Tibial nerve (tissue), 4 donors: Measurements from ENCODE around the gene PRKCSH. TPM values are rescaled to one million over a fixed set of nuclear protein-coding genes. Genes with fewer than 3 reads are reported as not detected.

ENCODE experiments used
- DNase-seq, 2 donors: peaks; one replicate each; pipeline ENCODE4 v3.0.0-alpha.2; 2019; ENCODE audit warnings: low spot score in 2 of 2
- H3K27ac ChIP-seq, 4 donors: fragments of 200-600 bp; sonication (generic) in 3 of 4; one replicate each; pipeline ENCODE4 v1.5.1; 2017 to 2019; ENCODE audit warnings: mild to moderate bottlenecking in 1 of 4
- H3K27me3 ChIP-seq, 2 donors: fragments of 200-600 bp; sonication (generic) in 1 of 2; one replicate each; pipeline versions ENCODE4 v1.5.1 to v1.6.0; 2017 to 2019
- H3K36me3 ChIP-seq, 3 donors: fragments of 200-600 bp; sonication (generic); one replicate each; pipeline ENCODE4 v1.5.1; 2018 to 2019
- H3K4me1 ChIP-seq, 4 donors: fragments of 200-600 bp; sonication (generic) in 3 of 4; one replicate each; pipeline ENCODE4 v1.5.1; 2017 to 2019
- H3K4me3 ChIP-seq, 4 donors: fragments of 200-600 bp; sonication (generic) in 3 of 4; one replicate each; pipeline ENCODE4 v1.5.1; 2017 to 2019; ENCODE audit warnings: mild to moderate bottlenecking in 1 of 4, moderate library complexity in 1 of 4
- H3K9me3 ChIP-seq, 4 donors: fragments of 200-600 bp; sonication (generic) in 3 of 4; one replicate each; pipeline ENCODE4 v1.5.1; 2017 to 2019
- EP300 ChIP-seq, 2 donors: sonication (generic); formaldehyde crosslinking; IDR thresholded peaks; one replicate each; pipeline ENCODE4 v1.6.1; 2017; ENCODE audit warnings: antibody characterized with exemption in 2 of 2, mild to moderate bottlenecking in 1 of 2
- POLR2A ChIP-seq, 2 donors: fragments of 450-650 bp; IDR thresholded peaks; one replicate each; pipeline ENCODE4 v1.6.1; 2017; ENCODE audit warnings: antibody characterized with exemption in 2 of 2, mild to moderate bottlenecking in 2 of 2, moderate library complexity in 2 of 2
- WGBS, 2 donors: methylation state at CpG; one replicate each; pipeline ENCODE4 v1.1.5; 2018; 5-methylcytosine and 5-hydroxymethylcytosine counted together
- total RNA-seq, 4 donors: library from RNA; depleted of rRNA; stranded (reverse); fragments of >200 nt; gene quantifications; one replicate each; pipeline ENCODE4 v1.1.0, GENCODE V29; 2016
- TF ChIP-seq, protein P1 (sequence below), 5 experiments: fragments of 200-600 bp in 3 of 5; fragments of 450-650 bp in 2 of 5; sonication (generic) in 3 of 5; IDR thresholded peaks; one replicate each; pipeline ENCODE4 v1.5.1; 2016 to 2019; ENCODE audit warnings: antibody characterized with exemption in 5 of 5, mild to moderate bottlenecking in 3 of 5, moderate library complexity in 2 of 5

PRKCSH gene, protein sequence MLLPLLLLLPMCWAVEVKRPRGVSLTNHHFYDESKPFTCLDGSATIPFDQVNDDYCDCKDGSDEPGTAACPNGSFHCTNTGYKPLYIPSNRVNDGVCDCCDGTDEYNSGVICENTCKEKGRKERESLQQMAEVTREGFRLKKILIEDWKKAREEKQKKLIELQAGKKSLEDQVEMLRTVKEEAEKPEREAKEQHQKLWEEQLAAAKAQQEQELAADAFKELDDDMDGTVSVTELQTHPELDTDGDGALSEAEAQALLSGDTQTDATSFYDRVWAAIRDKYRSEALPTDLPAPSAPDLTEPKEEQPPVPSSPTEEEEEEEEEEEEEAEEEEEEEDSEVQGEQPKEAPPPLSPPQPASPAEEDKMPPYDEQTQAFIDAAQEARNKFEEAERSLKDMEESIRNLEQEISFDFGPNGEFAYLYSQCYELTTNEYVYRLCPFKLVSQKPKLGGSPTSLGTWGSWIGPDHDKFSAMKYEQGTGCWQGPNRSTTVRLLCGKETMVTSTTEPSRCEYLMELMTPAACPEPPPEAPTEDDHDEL
- 100 to 1,000 TPM in 1 of 4 donors, 10 to 100 TPM in 3; 94.0 to 101 (median 97.4) TPM for total RNA-seq

DNA sequence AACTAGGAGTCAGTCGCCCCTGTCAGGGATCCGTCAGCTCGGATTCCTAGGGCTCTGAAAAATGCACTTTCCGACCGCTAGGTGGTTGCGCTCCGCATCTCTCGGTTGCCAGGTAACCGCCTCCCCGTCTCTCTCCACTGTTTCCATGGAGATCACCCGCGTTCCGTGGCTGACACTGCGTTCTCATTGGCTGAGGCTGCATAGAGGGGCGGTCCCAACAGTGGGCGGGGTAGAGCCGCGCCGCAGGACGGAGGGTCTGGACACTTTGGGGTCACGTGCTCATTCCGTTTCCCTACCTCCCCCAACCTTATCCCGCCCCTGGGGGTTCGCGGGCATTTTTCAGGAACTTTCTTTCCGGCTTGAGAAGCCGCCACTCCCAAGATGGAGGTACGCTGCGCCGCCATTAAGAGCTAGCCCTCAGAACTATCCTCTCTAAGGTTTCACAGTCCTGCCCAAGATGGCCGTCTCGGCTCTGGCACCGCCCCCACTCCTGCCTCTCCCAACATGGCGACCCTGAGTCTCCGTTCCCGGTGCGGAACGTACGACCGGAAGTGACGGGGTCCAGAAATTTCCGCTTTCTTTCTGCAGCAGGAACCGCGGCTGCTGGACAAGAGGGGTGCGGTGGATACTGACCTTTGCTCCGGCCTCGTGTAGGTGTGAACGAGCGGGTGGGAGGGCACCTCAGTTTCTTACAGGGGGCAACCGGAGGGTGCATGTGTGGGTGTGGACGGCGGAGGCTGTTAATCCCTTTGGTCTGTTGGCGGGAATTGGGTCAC, at the start of gene PRKCSH, which contains the start of gene ODAD3:
Gene PRKCSH (plus strand): TSS at position 579 of the 776 bp plus-strand sequence. CDS start 483 bp downstream, outside the sequence.
Gene ODAD3 (minus strand): TSS at position 65 of the 776 bp plus-strand sequence. CDS start 105 bp downstream, outside the sequence.
- Histone ChIP-seq H3K4me3 (peak within 1 kb of the TSS; percentile 60 to 84 (median 74)), H3K36me3 (peaks cover 0 to 40% (median 2%) of the 10 kb centered on the region in 3 donors), H3K27ac (peak within 1 kb of the TSS; percentile 65 to 85 (median 77)), H3K27me3 (no peaks in the 10 kb centered on the region), H3K9me3 (no peaks in the 10 kb centered on the region), H3K4me1 (peaks cover 0 to 23% (median 10%) of the 10 kb centered on the region in 4 donors)
- TF ChIP-seq, protein P1, sequence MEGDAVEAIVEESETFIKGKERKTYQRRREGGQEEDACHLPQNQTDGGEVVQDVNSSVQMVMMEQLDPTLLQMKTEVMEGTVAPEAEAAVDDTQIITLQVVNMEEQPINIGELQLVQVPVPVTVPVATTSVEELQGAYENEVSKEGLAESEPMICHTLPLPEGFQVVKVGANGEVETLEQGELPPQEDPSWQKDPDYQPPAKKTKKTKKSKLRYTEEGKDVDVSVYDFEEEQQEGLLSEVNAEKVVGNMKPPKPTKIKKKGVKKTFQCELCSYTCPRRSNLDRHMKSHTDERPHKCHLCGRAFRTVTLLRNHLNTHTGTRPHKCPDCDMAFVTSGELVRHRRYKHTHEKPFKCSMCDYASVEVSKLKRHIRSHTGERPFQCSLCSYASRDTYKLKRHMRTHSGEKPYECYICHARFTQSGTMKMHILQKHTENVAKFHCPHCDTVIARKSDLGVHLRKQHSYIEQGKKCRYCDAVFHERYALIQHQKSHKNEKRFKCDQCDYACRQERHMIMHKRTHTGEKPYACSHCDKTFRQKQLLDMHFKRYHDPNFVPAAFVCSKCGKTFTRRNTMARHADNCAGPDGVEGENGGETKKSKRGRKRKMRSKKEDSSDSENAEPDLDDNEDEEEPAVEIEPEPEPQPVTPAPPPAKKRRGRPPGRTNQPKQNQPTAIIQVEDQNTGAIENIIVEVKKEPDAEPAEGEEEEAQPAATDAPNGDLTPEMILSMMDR (IDR thresholded peaks at IDR 0.05) = peak; percentile 88 to 99 (median 95)
- TF ChIP-seq POLR2A (IDR thresholded peaks at IDR 0.05) = no peak
- peak; percentile 96 to 100 for TF ChIP-seq EP300 (IDR thresholded peaks at IDR 0.05)
- peak; percentile 97 to 99 for DNase-seq
- WGBS, 2 donors = 0% methylated on average over 47 to 49 of the region's 53 CpGs

DNA sequence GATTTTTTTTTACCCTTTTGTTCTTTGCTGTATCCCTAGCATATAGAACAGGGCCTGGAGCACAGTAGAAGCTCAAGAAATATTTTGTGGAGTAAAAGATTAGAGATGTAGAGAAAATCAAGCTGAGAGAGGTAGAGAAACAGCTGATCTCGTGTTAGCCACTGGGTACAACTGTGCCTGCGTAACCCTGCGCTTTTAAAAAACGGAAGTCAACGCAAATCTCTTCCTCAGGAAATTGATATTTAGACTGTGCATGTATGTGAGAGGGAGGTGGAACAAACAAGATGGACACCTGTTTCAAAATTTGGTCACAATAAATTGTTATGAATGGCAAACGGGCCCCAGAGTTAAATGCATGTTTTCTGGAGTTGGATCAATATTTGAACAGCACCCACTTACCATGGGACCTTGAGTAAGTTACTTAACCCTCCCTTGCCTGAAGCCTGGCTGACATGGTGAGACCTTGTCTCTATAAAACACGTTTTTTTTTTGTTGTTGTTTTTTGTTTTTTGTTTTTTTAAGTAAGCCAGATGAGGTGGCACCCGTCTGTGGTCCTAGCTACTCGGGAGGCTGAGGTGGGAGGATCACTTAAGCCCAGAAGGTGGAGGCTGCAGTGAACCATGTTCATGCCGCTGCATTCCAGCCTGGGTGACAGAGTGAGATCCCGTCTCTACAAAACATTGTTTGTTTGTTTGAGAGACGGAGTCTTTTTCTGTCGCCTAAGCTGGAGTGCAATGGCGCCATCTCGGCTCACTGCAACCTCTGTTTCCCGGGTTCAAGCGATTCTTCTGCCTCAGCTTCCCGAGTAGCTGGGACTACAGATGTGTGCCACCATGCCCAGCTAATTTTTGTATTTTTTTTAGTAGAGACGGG, 48.0 kb upstream of the PRKCSH start:
- H3K9me3 ChIP-seq = peaks cover 0 to 9% (median 0%) of the 10 kb centered on the region in 4 donors
- WGBS, 2 donors = 72 to 76% methylated on average over 19 of the region's 19 CpGs

DNA sequence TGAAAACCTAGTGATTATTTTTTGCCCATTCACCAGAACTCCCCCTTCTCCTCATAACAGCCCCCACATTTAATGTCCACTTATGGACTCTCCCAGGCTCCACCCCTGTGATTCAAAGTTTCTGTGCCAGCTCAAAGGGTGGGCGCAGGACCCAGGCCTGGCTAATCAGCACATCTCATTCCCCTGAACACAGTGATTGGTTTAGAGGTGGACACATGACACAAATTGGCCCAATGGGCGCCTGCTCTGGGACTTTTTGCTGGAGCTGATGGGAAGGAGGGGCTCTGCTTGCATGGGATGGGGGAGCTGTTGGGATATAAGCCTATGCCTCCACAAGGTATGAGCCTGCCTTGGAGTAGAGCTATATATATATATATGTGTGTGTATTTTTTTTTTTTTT, 45.1 kb upstream of the PRKCSH start:
- TF ChIP-seq EP300 (IDR thresholded peaks at IDR 0.05) = no peak
- TF ChIP-seq, protein P1 (IDR thresholded peaks at IDR 0.05) = no peak
- no peak for TF ChIP-seq POLR2A (IDR thresholded peaks at IDR 0.05)
- 92 to 95% methylated on average over 2 of the region's 2 CpGs for WGBS, 2 donors
- Histone ChIP-seq H3K27ac (no peak overlapping the region), H3K4me1 (no peaks in the 10 kb centered on the region), H3K9me3 (peaks cover 0 to 9% (median 0%) of the 10 kb centered on the region in 4 donors), H3K4me3 (no peak overlapping the region), H3K36me3 (no peaks in the 10 kb centered on the region), H3K27me3 (no peaks in the 10 kb centered on the region)
- no peak for DNase-seq

More for the DNA sequence above, 48.0 kb upstream of the PRKCSH start:
- TF ChIP-seq POLR2A (IDR thresholded peaks at IDR 0.05) (no peak), EP300 (IDR thresholded peaks at IDR 0.05) (no peak)
- TF ChIP-seq, protein P1 (IDR thresholded peaks at IDR 0.05) = no peak
- Histone ChIP-seq H3K4me3 (no peak overlapping the region), H3K4me1 (peaks cover 0 to 21% (median 13%) of the 10 kb centered on the region in 4 donors), H3K27ac (peak overlapping the region in 2 of 4 donors; percentile 14 to 16), H3K27me3 (peaks cover 0 to 19% of the 10 kb centered on the region in 2 donors), H3K36me3 (no peaks in the 10 kb centered on the region)
- DNase-seq = no peak

DNA sequence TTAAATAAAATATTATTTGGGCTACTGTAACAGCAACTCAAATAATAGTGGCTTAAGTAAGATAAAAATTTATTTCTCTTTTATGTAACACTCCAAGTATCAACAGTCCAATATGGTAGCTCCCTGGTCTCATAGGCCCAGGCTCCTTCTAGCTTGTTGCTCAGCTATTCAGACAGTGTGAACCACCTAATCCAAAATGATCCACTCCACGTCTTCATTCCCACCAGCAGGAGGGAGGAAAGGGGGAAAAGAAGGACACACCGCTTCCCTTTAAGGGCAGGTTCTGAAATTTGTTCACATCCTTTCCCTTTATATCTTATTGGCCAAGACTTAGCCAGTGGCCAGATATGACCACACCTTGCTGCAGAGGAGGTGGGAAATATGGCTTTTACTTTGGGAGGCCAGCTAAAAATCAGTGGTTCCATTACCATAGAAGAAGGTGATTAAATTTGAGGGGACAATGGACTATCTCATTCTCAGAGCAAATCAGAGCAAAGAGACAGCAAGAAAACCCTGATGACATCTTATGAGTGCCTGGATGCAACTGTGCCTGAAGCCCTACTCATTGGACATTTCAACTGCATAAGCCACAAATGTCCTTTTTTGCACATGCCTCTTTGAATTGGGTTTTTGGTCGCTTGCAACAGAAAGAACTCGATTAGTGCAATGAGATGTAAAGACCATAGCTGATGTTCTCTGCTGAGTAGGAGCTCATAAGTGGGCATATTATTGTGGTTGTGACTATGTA, 44.3 kb upstream of the PRKCSH start:
- Histone ChIP-seq H3K27ac (no peak overlapping the region), H3K36me3 (no peaks in the 10 kb centered on the region), H3K4me1 (no peaks in the 10 kb centered on the region), H3K9me3 (peaks cover 0 to 9% (median 0%) of the 10 kb centered on the region in 4 donors), H3K4me3 (no peak overlapping the region), H3K27me3 (no peaks in the 10 kb centered on the region)
- DNase-seq = no peak
- 78% methylated on average over 4 of the region's 4 CpGs for WGBS, 2 donors
- TF ChIP-seq POLR2A (IDR thresholded peaks at IDR 0.05) (no peak), EP300 (IDR thresholded peaks at IDR 0.05) (no peak)
- TF ChIP-seq, protein P1 (IDR thresholded peaks at IDR 0.05) = no peak
